K562 (cell line): ENCODE measurements around the gene ORC2. TPM values are rescaled to one million over a fixed set of nuclear protein-coding genes. Genes with fewer than 3 reads are reported as not detected.

Experiments used
- ELK1 ChIP-seq: sonication (generic); formaldehyde crosslinking; IDR thresholded peaks from 2 replicates; pipeline ENCODE4 v1.8.1; 2022; ENCODE audit warnings: missing genetic modification reagents
- HDGF ChIP-seq: fragments of 450-650 bp; IDR thresholded peaks from 2 replicates; pipeline ENCODE4 v1.6.1; 2016
- HNRNPLL ChIP-seq: fragments of 200-400 bp; formaldehyde crosslinking; IDR thresholded peaks from 2 replicates; pipeline ENCODE4 v1.6.1; 2017; ENCODE audit warnings: low read length, low read depth, mild to moderate bottlenecking; ENCODE audit not compliant: poor library complexity, severe bottlenecking
- MTA2 ChIP-seq: fragments of 450-650 bp; IDR thresholded peaks from 2 replicates; pipeline ENCODE4 v1.6.1; 2016; ENCODE audit warnings: low read depth
- NR4A1 ChIP-seq, 2 experiments: fragments of 250-450 bp in 1 of 2; fragments of 450-650 bp in 1 of 2; sonication (Bioruptor Pico) in 1 of 2; IDR thresholded peaks; 2 replicates each; pipeline versions ENCODE4 v1.4.0 to v1.6.1; 2016 to 2020; ENCODE audit warnings: mild to moderate bottlenecking in 2 of 2, missing compliant biosample characterization in 1 of 2, missing genetic modification characterization in 1 of 2, moderate library complexity in 1 of 2
- PHF20 ChIP-seq: fragments of 450-650 bp; IDR thresholded peaks from 2 replicates; pipeline ENCODE4 v1.6.1; 2018; ENCODE audit not compliant: partially characterized antibody
- PRDM10 ChIP-seq: fragments of 450-650 bp; IDR thresholded peaks from 2 replicates; pipeline ENCODE4 v1.6.1; 2018; ENCODE audit not compliant: partially characterized antibody
- TAF7 ChIP-seq: fragments of 450-650 bp; IDR thresholded peaks from 2 replicates; pipeline ENCODE4 v1.6.1; 2016; ENCODE audit warnings: missing genetic modification characterization, missing compliant biosample characterization
- TAF9B ChIP-seq: fragments of 450-650 bp; IDR thresholded peaks from 2 replicates; pipeline ENCODE4 v1.6.1; 2018; ENCODE audit warnings: mild to moderate bottlenecking; ENCODE audit not compliant: partially characterized antibody
- TFAM ChIP-seq: fragments of 250-450 bp; sonication (Bioruptor Pico); conservative IDR thresholded peaks from 2 replicates; pipeline ENCODE4 v1.5.0; 2021; ENCODE audit warnings: mild to moderate bottlenecking, moderate library complexity
- ZBTB43 ChIP-seq: sonication (generic); formaldehyde crosslinking; IDR thresholded peaks from 2 replicates; pipeline ENCODE4 v1.8.0; 2023; ENCODE audit warnings: mild to moderate bottlenecking, missing genetic modification reagents
- ZEB2 ChIP-seq: fragments of 450-650 bp; IDR thresholded peaks from 2 replicates; pipeline ENCODE4 v1.6.1; 2016
- ZKSCAN1 ChIP-seq: fragments of 150-350 bp; IDR thresholded peaks from 2 replicates; pipeline ENCODE4 v1.6.1; 2016; ENCODE audit warnings: low read depth, low read length
- polyA plus RNA-seq, 8 experiments: library from polyadenylated mRNA; depleted of rRNA in 4 of 8; stranded (reverse) in 5 of 8; unstranded in 3 of 8; fragments of >200 nt; fragmentation: Nextera tagmentation in 2 of 8; fragmentation: Illumina TruSeq in 1 of 8; extraction: Ambion mirVana in 2 of 8; extraction: Trizol in 1 of 8; gene quantifications; 2 replicates each; pipeline versions ENCODE4 v1.2.1 to v1.2.3, GENCODE V29; 2011 to 2014; ENCODE audit warnings: inconsistent platforms in 1 of 8, missing spikeins in 1 of 8
- total RNA-seq, 7 experiments: library from RNA; depleted of rRNA in 6 of 7; stranded (reverse); fragments of >200 nt in 6 of 7; fragmentation: Illumina TruSeq in 2 of 7; extraction: Trizol in 2 of 7; gene quantifications; 2 replicates each; pipeline versions ENCODE4 v1.2.1 to v1.2.3, GENCODE V29; 2011 to 2021; ENCODE audit warnings: low replicate concordance in 1 of 7
- TF ChIP-seq, protein P1 (sequence below): fragments of 250-450 bp; sonication (Bioruptor Pico); IDR thresholded peaks from 2 replicates; pipeline ENCODE4 v1.4.0; 2020; ENCODE audit warnings: mild to moderate bottlenecking, moderate library complexity
- TF ChIP-seq, protein P2 (sequence below): IDR thresholded peaks from 2 replicates; pipeline ENCODE4 v1.6.1; 2012; ENCODE audit warnings: low read depth, low read length, improper control_type of control experiment, borderline replicate concordance
- TF ChIP-seq, protein P3 (sequence below): fragments of 450-650 bp; formaldehyde crosslinking; IDR thresholded peaks from 2 replicates; pipeline ENCODE4 v1.4.0; 2022; ENCODE audit warnings: mild to moderate bottlenecking, moderate library complexity

Gene ORC2
- total and polyA plus RNA-seq, 9 of the 15 experiments (the other 6 are each of a cell fraction or from before 2014, with no cell fraction given) = 5.6 to 41.1 (median 19.0) TPM

GRCh38 chr2:200888704-200889625 lies 74.5 kb downstream of the ORC2 start, which contains the start of the genes NIF3L1 and PPIL3 (continued):
- TF ChIP-seq ELK1 (CRISPR knock-in tag) (no peak), TAF7 (tag) (peak; percentile 75), TFAM (CRISPR knock-in tag) (no peak), HNRNPLL (peak; percentile 28), NR4A1 (CRISPR knock-in tag; IDR thresholded peaks at IDR 0.05) (no peak), NR4A1 (tag; IDR thresholded peaks at IDR 0.05) (no peak), PHF20 (peak; percentile 87), PRDM10 (peak; percentile 92), MTA2 (no peak), HDGF (no peak), ZEB2 (peak; percentile 93), ZKSCAN1 (no peak; the same call in 1 of the 2 replicates), ZBTB43 (CRISPR knock-in tag) (no peak), TAF9B (peak; percentile 82)
- TF ChIP-seq, protein P1, sequence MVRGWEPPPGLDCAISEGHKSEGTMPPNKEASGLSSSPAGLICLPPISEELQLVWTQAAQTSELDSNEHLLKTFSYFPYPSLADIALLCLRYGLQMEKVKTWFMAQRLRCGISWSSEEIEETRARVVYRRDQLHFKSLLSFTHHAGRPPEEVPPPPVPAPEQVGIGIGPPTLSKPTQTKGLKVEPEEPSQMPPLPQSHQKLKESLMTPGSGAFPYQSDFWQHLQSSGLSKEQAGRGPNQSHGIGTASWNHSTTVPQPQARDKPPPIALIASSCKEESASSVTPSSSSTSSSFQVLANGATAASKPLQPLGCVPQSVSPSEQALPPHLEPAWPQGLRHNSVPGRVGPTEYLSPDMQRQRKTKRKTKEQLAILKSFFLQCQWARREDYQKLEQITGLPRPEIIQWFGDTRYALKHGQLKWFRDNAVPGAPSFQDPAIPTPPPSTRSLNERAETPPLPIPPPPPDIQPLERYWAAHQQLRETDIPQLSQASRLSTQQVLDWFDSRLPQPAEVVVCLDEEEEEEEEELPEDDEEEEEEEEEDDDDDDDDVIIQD = no peak
- TF ChIP-seq, protein P2, sequence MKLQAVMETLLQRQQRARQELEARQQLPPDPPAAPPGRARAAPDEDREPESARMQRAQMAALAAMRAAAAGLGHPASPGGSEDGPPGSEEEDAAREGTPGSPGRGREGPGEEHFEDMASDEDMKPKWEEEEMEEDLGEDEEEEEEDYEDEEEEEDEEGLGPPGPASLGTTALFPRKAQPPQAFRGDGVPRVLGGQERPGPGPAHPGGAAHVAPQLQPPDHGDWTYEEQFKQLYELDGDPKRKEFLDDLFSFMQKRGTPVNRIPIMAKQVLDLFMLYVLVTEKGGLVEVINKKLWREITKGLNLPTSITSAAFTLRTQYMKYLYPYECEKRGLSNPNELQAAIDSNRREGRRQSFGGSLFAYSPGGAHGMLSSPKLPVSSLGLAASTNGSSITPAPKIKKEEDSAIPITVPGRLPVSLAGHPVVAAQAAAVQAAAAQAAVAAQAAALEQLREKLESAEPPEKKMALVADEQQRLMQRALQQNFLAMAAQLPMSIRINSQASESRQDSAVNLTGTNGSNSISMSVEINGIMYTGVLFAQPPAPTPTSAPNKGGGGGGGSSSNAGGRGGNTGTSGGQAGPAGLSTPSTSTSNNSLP = no peak; the same call in 1 of the 2 replicates
- TF ChIP-seq, protein P3, sequence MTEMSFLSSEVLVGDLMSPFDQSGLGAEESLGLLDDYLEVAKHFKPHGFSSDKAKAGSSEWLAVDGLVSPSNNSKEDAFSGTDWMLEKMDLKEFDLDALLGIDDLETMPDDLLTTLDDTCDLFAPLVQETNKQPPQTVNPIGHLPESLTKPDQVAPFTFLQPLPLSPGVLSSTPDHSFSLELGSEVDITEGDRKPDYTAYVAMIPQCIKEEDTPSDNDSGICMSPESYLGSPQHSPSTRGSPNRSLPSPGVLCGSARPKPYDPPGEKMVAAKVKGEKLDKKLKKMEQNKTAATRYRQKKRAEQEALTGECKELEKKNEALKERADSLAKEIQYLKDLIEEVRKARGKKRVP (CRISPR knock-in tag) = no peak
